GM19372 (cell line): ENCODE results near the gene RYR1.
A peak's percentile ranks its signal among the peaks of the same experiment; 100 is the strongest.
"Not testable (repeated sequence)": the region's sequence is repeated elsewhere in the genome, so short reads cannot be mapped to it uniquely, and the experiment has no call there.

Experiments used
- ATAC-seq: cut with Tn5 transposase; IDR thresholded peaks from one replicate; pipeline ENCODE4 v1.9.1; 2021; ENCODE audit warnings: mild to moderate bottlenecking, low read depth, moderate library complexity; ENCODE audit not compliant: unreplicated experiment

Gene RYR1

DNA sequence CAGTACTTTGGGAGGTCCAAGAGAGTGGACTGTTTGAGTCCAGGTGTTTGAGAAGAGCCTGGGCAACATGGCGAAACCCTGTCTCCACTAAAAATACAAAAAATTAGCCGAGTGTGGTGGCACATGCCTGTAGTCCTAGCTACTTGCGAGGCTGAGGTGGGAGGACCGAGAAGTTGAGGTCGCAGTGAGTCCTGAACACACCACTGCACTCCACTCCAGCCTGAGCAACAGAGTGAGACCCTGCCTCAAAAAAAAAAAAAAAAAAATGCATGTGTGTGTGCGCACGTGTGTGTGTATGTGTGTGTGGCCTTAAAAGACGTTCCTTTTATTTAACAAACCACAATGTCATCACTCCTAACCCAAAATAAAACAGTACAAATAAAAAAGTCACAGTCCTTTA lies 121.7 kb downstream of the RYR1 start:
- ATAC-seq, result no peak

DNA sequence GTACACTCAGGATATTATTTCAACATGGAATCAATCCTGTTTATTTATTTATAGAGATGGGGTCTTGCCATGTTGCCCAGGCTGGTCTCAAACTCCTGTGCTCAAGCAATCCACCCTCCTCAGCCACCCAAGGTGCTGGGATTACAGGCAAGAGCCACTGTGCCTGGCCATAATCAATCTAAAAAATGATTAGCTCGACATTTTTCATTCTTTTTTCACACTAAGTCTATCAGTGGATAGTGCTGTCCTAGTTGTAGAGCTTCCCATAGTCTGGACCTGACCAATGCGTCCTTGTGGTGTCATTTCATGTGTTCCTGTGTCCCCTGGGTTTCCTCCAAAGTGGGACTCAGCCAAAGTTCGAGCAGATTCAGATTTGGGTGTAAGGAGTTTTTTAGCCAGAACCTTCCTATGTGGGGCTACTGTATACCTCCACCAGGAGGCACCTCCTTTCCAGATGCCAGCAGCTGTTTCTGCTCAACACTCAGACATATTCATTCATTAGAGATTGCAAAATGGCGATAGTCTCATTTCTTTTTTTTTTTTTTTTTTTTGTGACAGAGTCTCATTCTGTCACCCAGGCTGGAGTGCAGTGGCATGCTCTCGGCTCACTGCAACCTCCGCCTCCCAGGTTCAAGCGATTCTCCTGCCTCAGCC lies 123.2 kb downstream of the RYR1 start:
- no peak for ATAC-seq

DNA sequence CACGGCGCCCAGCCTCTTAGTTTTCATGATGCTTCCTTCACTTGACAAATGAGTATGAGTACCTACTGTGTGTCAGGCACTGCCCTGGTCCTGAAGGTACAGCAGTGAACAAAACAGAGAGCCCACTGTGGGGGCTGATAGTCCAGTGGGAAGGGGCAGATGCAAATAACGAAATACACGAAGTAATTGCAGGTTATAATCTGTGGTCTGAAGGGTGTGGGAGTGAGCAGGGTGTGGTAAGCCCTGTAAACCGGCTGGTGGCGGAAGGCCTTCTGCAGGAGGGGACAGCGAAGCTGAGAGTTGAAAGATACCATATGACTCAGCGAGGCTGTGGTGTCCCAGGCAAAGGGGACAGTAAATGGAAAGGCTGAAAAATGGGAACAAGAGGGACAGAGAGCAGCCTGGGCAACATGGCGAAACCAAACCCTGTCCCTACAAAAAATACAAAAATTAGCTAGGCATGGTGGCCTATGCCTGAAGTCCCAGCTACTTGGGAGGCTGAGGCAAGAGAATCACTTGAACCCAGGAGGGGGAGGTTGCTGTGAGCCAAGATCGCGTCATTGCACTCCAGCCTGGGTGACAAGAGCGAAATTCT lies 123.8 kb downstream of the RYR1 start:
- ATAC-seq, result peak; percentile 44

DNA sequence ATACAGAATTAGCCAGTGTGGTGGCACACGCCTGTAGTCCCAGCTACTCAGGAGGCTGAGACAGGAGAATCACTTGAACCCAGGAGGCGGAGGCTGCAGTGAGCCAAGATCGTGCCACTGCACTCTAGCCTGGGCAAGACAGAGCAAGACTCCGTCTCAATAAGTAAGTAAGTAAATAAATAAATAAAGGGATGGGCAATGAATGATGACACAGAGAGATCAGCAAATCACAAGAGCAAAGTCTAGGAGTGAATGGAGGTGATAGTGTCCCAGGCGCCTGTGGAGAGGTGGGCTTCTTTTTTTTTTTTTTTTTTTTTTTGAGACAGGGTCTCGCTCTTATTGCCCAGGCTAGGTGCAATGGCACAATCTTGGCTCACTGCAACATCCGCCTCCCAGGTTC lies 125.4 kb downstream of the RYR1 start:
- ATAC-seq, result not testable (repeated sequence)

DNA sequence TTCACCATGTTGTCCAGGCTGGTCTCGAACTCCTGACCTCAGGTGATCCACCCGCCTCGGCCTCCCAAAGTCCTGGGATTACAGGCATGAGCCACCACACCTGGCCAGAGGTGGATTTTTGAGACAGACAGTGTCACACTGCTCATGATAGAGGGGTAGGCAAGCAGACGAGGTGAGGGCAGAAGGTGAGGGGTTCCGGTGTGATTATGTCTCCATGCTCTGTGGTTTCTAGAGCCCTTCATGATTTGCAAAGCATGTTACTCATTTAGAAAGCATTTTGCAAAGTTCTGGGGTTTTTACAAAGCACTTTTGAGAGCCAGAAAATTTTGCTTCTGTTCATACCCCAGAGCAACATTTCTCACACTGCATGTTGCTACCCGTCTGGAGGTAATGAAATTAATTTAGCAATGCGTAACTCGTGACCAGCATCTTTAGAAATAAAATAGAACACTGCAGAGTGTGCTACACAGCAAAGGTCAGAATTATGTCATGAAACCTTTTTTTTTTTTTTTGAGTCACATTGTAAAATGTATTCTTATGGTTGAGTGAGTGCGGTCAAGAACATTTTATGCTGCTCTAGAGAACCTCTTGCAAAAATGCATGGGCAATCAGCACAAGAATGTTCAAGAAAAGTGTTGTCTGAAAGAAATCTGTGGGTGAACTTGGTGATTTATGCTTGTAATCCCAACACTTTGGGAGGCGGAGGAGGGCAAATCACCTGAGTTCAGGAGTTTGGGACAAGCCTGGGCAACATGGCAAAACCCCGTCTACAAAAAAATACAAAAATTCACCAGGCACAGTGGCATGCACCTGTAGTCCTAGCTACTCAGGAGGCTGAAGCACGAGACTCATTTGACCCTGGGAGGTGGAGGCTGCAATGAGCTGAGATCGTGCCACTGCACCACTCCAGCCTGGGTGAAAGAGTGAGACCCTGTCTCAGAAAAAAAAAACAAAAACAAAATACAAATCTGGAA lies 126.2 kb downstream of the RYR1 start:
- peak; percentile 53 for ATAC-seq

DNA sequence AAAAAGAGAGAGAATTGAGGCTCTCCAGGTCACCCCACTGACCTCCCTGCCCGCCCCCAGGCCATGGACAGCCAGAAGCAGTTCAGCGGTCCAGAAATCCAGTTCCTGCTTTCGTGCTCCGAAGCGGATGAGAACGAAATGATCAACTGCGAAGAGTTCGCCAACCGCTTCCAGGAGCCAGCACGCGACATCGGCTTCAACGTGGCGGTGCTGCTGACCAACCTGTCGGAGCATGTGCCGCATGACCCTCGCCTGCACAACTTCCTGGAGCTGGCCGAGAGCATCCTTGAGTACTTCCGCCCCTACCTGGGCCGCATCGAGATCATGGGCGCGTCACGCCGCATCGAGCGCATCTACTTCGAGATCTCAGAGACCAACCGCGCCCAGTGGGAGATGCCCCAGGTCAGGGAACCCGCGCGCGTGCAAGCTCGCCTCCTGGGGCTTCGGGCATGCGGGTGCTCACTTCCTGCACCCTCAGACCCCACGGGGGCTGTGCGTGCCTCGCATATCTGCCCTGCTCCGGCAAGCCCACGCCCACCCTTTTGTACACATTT lies 127.6 kb downstream of the RYR1 start:
- no peak for ATAC-seq

DNA sequence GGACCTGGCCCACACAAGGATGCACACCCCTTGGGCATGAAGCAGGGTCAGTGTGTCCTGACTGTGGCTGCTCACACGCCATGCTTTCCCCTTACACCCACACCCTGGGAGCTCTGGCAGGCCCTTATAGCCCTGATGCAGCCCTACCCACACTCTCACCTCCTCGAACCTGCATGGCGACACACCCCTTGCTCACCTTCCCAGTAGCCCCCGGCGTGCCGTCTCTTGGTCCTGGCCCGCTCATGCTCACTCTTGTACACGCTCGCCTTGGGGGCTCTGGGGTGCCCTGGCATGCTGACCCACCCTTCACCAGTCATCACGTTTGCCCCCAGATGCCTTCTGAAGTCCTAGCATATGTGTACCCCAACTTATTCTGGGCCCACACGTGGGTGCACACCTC lies 128.2 kb downstream of the RYR1 start:
- no peak for ATAC-seq

DNA sequence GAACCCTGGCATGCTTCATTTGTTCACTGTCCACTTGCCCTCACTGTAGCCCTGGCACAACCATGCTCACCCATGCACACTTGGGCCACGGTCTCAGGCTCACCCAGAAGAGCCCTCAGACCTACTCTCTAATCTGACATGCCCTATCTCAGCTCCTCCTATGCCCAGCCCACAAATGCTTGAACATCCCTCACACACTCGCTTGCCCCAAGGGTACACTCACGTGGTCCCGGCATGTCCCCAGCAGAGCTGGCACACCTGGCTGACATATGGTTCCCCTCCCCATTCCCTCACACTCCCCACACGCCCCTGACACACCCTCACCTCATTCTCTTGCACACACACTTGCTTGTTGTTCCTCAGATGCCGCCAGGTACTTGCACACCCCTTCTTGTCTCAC lies 128.6 kb downstream of the RYR1 start:
- ATAC-seq, result no peak

DNA sequence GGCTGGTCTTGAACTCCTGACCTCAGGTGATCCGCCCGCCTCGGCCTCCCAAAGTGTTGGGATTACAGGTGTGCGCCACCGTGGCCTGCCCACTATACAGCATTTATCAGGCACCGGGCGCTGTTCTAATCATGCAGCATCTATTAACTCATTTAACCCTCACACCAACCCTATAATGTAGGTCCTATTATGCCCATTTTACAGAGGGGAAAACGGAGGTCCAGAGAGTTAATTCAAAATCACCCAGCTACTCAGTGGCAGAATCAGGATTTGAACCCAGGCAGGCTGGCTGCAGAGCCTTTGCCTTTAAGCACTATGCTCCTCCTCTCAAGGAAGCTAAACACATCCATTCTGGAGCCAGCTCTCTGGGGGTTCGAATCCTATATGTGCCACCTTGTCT lies 130.0 kb downstream of the RYR1 start:
- ATAC-seq, result no peak

DNA sequence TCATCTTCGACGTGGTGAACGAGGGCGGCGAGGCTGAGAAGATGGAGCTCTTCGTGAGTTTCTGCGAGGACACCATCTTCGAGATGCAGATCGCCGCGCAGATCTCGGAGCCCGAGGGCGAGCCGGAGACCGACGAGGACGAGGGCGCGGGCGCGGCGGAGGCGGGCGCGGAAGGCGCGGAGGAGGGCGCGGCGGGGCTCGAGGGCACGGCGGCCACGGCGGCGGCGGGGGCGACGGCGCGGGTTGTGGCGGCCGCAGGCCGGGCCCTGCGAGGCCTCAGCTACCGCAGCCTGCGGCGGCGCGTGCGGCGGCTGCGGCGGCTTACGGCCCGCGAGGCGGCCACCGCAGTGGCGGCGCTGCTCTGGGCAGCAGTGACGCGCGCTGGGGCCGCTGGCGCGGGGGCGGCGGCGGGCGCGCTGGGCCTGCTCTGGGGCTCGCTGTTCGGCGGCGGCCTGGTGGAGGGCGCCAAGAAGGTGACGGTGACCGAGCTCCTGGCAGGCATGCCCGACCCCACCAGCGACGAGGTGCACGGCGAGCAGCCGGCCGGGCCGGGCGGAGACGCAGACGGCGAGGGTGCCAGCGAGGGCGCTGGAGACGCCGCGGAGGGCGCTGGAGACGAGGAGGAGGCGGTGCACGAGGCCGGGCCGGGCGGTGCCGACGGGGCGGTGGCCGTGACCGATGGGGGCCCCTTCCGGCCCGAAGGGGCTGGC lies 131.6 kb downstream of the RYR1 start:
- ATAC-seq, result no peak

DNA sequence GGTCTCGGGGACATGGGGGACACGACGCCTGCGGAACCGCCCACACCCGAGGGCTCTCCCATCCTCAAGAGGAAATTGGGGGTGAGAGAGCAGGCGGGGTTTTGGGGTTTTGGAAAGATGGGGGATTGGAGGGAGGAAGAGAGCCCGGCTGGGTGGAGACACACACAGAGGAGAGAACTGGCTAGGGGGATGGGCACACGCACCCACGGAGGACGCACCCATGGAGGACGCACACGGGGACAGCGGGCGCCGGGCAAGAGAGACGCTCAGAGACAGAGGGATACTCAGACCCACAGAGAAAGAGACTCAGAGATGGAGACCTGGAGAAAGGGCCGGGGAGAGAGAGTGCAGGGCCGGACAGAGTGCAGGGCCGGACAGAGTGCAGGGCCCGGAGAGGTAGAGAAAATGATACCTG lies 132.2 kb downstream of the RYR1 start:
- no peak for ATAC-seq

DNA sequence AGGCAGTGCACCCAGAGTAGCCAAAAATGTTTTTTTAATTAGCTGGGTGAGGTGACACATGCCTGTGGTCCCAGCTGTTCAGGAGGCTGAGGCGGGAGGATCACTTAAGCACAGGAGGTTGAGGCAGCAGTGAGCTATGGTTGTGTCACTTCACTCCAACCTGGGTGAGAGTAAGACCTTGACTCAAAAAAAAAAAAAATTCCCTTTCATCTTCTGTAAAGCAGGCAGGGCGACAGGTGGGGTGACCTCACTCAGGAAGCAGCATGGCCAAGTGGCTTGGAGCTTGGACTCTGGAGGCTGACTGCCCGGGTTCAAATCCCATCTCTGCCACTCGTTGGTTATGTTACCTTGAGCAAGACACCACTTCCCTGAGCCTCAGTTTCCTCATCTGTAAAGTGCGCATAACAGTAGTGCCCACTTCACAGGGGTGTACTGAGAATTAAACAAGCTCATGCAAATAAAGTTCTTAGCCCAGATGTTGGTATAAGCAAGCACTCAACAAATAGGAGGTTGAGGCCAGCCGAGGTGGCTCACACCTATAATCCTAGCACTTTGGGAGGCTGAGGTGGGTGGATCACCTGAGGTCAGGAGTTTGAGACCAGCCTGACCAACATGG lies 136.0 kb downstream of the RYR1 start:
- ATAC-seq, result no peak

DNA sequence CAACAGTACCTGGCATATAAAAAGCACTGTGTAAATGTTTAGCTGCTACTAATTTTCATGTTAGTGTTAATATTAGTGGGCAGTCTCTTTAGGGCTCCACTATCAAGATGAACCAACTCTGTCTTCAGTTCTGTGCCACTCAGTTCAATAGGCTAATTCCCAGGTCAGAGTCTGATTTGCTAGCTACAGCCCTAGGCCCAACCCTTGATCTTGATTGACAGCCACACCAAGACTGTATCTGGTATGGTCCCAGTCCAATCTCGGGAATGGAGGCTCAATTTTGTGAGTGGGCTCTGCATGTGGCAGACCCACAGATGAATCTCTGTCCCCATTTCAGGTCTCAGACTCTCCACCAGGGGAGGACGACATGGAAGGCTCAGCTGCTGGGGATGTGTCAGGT lies 138.2 kb downstream of the RYR1 start:
- no peak for ATAC-seq

DNA sequence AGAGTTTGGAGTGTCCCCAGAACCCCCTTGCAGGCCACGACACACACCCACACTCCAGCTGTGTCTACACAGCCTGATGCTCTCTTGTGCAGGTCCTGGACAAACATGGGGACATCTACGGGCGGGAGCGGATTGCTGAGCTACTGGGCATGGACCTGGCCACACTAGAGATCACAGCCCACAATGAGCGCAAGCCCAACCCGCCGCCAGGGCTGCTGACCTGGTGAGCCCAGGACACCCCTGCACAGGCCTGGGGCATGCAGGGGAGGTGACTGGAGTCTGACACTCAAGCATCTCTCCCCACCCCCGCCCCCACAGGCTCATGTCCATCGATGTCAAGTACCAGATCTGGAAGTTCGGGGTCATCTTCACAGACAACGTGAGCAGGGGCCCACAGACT lies 144.3 kb downstream of the RYR1 start:
- ATAC-seq, result no peak

DNA sequence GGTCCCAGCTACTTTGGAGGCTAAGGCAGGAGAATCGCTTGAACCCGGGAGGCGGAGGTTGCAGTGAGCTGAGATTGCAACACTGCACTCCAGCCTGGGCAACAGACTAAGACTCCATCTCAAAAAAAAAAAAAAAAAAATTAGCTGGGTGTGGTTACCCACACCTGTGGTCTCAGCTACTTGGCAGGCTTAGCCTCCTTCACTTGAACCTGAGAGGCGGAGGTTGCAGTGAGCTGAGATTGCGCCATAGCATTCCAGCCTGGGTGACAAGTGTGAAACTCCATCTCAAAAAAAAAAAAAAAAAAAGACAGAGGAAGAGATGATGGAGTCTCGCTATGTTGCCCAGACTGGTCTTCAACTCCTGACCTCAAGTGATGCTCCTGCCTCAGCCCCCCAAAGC lies 145.8 kb downstream of the RYR1 start:
- not testable (repeated sequence) for ATAC-seq

DNA sequence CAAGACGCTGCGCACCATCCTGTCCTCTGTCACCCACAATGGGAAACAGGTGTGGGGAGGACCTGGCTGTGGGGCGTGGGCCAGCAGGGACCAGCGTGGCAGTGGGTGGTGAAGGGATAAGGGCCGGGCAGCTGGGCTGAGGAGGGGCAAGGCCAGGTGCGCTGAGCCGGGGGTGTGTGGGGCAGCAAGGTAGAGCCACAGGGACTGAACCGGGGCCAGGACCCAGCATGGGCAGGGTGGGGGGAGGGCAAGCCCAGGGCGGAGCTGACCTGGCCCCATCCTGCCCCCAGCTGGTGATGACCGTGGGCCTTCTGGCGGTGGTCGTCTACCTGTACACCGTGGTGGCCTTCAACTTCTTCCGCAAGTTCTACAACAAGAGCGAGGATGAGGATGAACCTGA lies 146.6 kb downstream of the RYR1 start:
- ATAC-seq, result no peak

DNA sequence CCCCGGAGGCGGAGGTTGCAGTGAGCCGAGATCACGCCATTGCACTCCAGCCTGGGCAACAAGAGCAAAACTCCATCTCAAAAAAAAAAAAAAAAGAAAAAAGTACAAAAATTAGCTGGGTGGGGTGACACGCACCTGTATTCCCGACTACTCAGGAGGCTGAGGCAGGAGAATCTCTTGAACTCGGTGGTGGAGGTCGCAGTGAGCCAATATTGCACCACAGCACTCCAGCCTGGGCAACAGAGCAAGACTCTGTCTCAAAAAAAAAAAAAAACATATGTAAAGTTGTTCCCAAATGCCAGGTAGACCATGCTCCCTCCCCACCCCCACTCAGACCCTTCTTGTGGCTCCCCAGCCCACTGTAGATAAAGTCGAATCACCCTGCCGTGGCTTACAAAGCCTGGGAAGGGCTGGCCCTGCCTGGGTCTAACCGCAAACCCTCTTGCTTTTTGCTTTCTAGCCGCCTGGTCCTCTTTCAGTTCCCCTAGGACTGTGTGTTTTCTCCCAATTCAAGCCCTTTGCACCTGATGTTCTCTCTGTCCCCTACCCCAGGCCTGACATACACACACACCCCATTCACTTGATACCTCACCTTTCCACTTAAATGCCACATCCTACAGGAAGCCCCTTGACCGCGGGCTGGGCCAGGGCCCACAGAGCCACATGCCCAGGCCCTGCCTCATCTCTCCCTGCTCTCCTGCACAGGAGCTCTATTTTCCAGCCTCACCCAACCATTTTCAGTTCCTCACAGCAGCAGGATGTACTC lies 149.9 kb downstream of the RYR1 start:
- no peak for ATAC-seq

DNA sequence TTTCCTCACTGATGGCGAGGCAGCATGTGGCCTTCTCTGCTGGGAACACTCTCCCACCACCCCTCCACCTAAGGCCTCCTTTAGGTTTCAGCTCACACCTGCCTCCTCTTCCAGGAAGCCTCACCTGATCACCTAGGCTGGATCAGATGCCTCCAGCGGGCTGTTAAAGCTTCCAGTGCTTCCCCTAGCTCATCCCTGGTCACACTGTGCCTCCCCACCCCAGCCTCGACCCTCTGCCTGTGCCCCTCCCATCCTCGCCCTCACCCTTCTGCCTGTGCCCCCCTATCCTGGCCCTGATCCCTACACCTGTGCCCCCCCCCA lies 150.5 kb downstream of the RYR1 start:
- no peak for ATAC-seq

DNA sequence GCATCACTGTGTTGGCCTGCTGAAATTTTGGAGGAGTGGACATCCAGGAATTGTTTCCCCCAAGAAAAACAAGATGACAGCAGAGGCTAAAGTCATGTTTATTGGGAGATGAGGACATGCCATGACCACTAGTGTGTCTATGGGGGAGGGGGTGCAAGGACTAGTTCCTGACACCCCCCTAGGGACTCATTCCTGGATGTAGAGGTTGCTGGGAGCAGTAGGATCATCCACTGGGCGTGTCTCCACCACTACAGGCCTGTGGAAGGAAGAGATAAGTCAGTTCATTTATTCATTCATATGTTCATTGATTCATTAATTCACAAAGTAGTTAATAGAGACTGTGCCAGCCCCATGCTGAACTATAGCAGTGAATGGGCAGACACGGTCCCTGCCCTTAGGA lies 154.1 kb downstream of the RYR1 start:
- no peak for ATAC-seq

DNA sequence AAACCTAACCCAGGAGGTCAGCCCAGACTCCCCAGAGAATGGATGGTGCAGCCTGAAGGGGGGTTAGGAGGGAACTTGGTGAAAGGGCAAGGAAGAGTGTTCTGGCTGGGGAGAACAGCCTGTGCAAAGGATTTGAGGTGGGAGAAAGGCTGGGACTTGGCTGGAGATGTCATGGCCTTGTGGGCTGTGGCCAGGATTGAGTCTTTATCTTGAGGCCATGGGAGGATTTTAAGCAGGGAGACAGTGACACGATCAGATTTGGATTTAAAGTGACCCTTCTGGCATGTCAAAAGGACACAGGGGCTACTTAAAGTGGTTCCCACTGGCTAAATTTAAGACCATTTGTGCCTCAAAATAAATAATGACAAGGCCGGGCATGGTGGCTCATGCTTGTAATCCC lies 154.6 kb downstream of the RYR1 start:
- ATAC-seq, result no peak
